Measurements from ENCODE around the gene SYNE4. TPM values are rescaled to one million over a fixed set of nuclear protein-coding genes. Genes with fewer than 3 reads are reported as not detected.

SYNE4 gene
- polyA plus RNA-seq, 1 donor from 2014 or later = 0.19 TPM

DNA sequence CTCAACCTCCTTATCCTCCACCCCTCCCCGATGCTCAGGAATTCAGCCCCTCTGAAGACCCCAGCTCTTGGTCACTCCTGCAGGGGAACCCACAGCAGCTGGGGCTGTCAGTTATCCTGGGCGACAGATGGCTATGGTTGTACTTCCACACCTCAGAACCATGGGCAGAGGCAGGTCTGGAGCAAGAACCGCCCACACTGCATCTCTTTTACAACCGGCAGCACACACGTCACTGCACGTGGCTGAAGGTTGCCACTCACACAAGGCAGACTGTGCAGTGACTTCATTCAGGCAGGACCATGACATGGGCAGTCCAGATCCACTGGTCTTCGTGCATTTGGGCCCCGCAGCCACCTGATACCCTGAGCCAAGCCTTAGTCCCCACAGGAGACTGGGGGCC is 35.1 kb downstream of the SYNE4 start:
- no peak overlapping the region for H3K4me3 ChIP-seq (ENCODE audit: low read length)
- no peaks in the 10 kb centered on the region for H3K27me3 ChIP-seq (ENCODE audit: insufficient read depth, low read depth, low read length)
- H3K27ac ChIP-seq (ENCODE audit: low read length) = no peak overlapping the region
- TF ChIP-seq POLR2AphosphoS5 (IDR thresholded peaks at IDR 0.05) = no peak
- no peak for TF ChIP-seq SMC3 (conservative IDR thresholded peaks at IDR 0.05; ENCODE audit: poor library complexity)
- no peak for TF ChIP-seq EZH2 (IDR thresholded peaks at IDR 0.05; ENCODE audit: borderline replicate concordance, insufficient read depth, low read length, poor library complexity, severe bottlenecking)
- TF ChIP-seq, protein P1, sequence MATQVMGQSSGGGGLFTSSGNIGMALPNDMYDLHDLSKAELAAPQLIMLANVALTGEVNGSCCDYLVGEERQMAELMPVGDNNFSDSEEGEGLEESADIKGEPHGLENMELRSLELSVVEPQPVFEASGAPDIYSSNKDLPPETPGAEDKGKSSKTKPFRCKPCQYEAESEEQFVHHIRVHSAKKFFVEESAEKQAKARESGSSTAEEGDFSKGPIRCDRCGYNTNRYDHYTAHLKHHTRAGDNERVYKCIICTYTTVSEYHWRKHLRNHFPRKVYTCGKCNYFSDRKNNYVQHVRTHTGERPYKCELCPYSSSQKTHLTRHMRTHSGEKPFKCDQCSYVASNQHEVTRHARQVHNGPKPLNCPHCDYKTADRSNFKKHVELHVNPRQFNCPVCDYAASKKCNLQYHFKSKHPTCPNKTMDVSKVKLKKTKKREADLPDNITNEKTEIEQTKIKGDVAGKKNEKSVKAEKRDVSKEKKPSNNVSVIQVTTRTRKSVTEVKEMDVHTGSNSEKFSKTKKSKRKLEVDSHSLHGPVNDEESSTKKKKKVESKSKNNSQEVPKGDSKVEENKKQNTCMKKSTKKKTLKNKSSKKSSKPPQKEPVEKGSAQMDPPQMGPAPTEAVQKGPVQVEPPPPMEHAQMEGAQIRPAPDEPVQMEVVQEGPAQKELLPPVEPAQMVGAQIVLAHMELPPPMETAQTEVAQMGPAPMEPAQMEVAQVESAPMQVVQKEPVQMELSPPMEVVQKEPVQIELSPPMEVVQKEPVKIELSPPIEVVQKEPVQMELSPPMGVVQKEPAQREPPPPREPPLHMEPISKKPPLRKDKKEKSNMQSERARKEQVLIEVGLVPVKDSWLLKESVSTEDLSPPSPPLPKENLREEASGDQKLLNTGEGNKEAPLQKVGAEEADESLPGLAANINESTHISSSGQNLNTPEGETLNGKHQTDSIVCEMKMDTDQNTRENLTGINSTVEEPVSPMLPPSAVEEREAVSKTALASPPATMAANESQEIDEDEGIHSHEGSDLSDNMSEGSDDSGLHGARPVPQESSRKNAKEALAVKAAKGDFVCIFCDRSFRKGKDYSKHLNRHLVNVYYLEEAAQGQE (IDR thresholded peaks at IDR 0.05; ENCODE audit: borderline replicate concordance) = no peak
- no peaks in the 10 kb centered on the region for H3K9me3 ChIP-seq (ENCODE audit: low read length)
- no peaks in the 10 kb centered on the region for H3K36me3 ChIP-seq (ENCODE audit: insufficient read depth, low read length)
- no peak overlapping the region for H3K4me2 ChIP-seq (ENCODE audit: low read length)
- no peaks in the 10 kb centered on the region for H3F3A ChIP-seq (ENCODE audit: insufficient read depth, low read length, poor library complexity, severe bottlenecking)
- no peaks in the 10 kb centered on the region for H4K20me1 ChIP-seq (ENCODE audit: insufficient read depth)
- H3K79me2 ChIP-seq (replicated peaks; ENCODE audit: insufficient read depth, low read length) = no peaks in the 10 kb centered on the region
- no peaks in the 10 kb centered on the region for H3K9me2 ChIP-seq (ENCODE audit: insufficient read depth, low read length)
- H3K9ac ChIP-seq (ENCODE audit: low read length) = no peak overlapping the region
- H2AFZ ChIP-seq (ENCODE audit: low read depth, low read length) = no peak overlapping the region

DNA sequence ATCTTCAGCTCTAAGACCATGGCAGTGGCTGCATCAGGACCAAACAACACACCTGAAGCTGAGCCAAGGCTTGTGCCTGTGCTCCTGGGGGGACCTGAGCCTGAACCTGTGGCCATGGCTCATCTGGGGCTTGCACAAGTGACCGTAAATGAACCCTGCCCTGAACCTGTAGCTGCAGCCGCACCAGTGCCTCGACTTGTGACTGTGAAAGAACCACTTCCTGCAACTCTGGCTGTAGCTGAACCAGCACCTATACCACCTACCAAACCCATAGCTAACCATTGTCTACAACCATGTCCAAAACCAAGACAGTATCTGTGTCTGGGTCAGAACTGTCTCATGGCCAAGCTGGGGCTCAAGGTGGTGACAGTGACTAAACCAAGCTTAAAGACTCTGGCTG is 41.8 kb downstream of the SYNE4 start:
- no peak for TF ChIP-seq EP300 (conservative IDR thresholded peaks at IDR 0.05; ENCODE audit: poor library complexity, severe bottlenecking)
- TF ChIP-seq TAF1 (IDR thresholded peaks at IDR 0.05; ENCODE audit: low read depth) = no peak
- no peak for TF ChIP-seq SMC3 (conservative IDR thresholded peaks at IDR 0.05; ENCODE audit: poor library complexity)
- TF ChIP-seq EZH2 (IDR thresholded peaks at IDR 0.05; ENCODE audit: borderline replicate concordance, insufficient read depth, low read length, poor library complexity, severe bottlenecking) = no peak
- TF ChIP-seq, protein P1 (IDR thresholded peaks at IDR 0.05; ENCODE audit: borderline replicate concordance) = no peak
- Histone ChIP-seq H3K9me3 (ENCODE audit: low read length) (no peaks in the 10 kb centered on the region), H3K9ac (ENCODE audit: low read length) (no peak overlapping the region), H3K4me2 (ENCODE audit: low read length) (no peak overlapping the region), H2AFZ (ENCODE audit: low read depth, low read length) (no peak overlapping the region), H3K27ac (ENCODE audit: low read length) (no peak overlapping the region), H3F3A (ENCODE audit: insufficient read depth, low read length, poor library complexity, severe bottlenecking) (no peaks in the 10 kb centered on the region), H3K27me3 (ENCODE audit: insufficient read depth, low read depth, low read length) (no peaks in the 10 kb centered on the region), H4K20me1 (ENCODE audit: insufficient read depth) (no peaks in the 10 kb centered on the region), H3K9me2 (ENCODE audit: insufficient read depth, low read length) (no peaks in the 10 kb centered on the region), H3K4me3 (ENCODE audit: low read length) (no peak overlapping the region), H3K36me3 (ENCODE audit: insufficient read depth, low read length) (no peaks in the 10 kb centered on the region), H3K79me2 (replicated peaks; ENCODE audit: insufficient read depth, low read length) (no peaks in the 10 kb centered on the region)

DNA sequence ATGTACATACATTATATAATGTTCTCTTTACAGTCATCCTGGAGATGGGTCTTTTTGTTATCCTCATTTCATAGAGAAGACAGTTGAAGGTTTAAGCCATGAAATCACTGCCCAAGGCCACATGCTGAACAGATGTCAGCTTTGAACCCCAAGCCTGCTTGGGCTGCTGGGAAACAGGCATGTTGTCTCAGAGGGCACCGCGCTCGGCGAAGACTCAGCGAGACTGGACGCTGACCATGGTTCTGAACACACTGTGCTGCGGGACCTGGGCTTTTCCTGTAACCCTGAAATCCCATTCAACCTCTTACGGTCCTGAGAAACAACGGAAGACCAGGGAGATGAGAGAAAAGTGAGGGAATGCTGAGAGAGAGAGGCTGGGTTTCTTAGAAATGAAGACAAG is 45.1 kb downstream of the SYNE4 start:
- Histone ChIP-seq H2AFZ (ENCODE audit: low read depth, low read length) (no peak overlapping the region), H3K27me3 (ENCODE audit: insufficient read depth, low read depth, low read length) (peaks cover 23% of the 10 kb centered on the region), H3K36me3 (ENCODE audit: insufficient read depth, low read length) (no peaks in the 10 kb centered on the region), H3F3A (ENCODE audit: insufficient read depth, low read length, poor library complexity, severe bottlenecking) (no peaks in the 10 kb centered on the region), H3K9me2 (ENCODE audit: insufficient read depth, low read length) (no peaks in the 10 kb centered on the region), H4K20me1 (ENCODE audit: insufficient read depth) (no peaks in the 10 kb centered on the region), H3K9me3 (ENCODE audit: low read length) (no peaks in the 10 kb centered on the region), H3K4me3 (ENCODE audit: low read length) (no peak overlapping the region), H3K9ac (ENCODE audit: low read length) (no peak overlapping the region), H3K4me2 (ENCODE audit: low read length) (no peak overlapping the region), H3K27ac (ENCODE audit: low read length) (no peak overlapping the region), H3K79me2 (replicated peaks; ENCODE audit: insufficient read depth, low read length) (no peaks in the 10 kb centered on the region)
- no peak for TF ChIP-seq SMC3 (conservative IDR thresholded peaks at IDR 0.05; ENCODE audit: poor library complexity)
- TF ChIP-seq, protein P1 (IDR thresholded peaks at IDR 0.05; ENCODE audit: borderline replicate concordance) = peak; percentile 58

Measured in neural cell (in vitro differentiated cells).